Erythroblast (primary cell): ENCODE results near the gene ANKRD18B.
"Not testable (repeated sequence)": the region's sequence is repeated elsewhere in the genome, so short reads cannot be mapped to it uniquely, and the experiment has no call there.

Experiments used
- GATA1 ChIP-seq: IDR thresholded peaks from 2 replicates; pipeline ENCODE4 v1.6.1; 2011; ENCODE audit warnings: low read depth, mild to moderate bottlenecking, control low read depth, low read length, moderate library complexity
- POLR2A ChIP-seq: IDR thresholded peaks from 2 replicates; pipeline ENCODE4 v1.6.1; 2011; ENCODE audit warnings: mild to moderate bottlenecking, low read length

DNA sequence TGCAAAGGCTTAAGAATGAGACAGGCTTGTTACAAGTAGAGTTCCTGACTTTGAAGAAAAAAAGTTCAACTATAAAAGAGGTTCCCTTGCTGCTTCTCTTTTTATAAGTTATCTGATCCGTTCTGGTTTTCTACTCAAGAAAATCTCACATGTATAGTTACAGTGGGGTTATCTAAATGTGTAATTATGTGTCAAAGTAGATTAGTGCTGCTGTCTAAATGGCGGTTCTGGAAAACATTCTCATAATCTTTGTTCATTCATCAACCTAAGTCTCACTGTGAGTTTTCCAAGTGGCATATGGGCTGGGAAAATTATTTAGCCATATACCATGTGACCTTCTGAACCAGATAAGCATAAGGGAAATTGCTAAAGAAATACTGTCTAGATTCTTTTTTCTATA, 21.7 kb downstream of the ANKRD18B start:
- TF ChIP-seq POLR2A, GATA1: not testable (repeated sequence)
